ENCODE results near the gene KRT84.

DNA sequence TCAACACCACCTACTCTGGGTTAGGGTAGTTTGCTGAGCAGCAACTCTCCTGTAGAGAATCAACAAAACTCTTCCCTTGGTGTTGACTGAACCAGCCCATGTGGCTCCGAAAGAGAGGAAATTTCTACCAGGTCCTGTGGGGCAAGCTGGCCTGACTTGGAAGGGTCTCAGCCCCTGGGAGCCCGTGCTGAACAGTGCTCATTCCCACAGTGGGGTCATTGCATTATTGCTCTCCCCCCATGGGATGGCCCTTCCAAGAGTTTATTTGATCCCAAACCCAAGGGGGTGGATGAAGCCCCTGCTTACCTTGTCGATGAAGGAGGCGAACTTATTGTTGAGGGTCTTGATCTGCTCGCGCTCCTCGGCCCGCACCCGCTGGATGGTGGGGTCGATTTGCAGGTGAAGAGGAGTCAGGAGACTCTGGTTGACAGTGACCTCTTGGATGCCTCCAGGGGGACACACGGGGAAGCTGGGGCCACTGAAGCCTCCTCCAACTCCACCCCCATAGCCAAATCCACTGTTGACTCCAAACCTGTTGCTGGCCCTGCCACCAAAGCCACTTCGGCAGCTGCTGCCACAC lies 48.1 kb upstream of the KRT84 start:
- no peak for TF ChIP-seq POLR2A (IDR thresholded peaks at IDR 0.05; ENCODE audit: low read depth, low read length)
- no peak for TF ChIP-seq TAF1 (IDR thresholded peaks at IDR 0.05; ENCODE audit: borderline replicate concordance, low read depth, low read length)
- no peak for TF ChIP-seq POLR2AphosphoS5 (IDR thresholded peaks at IDR 0.05; ENCODE audit: low read depth, low read length)
